T-helper 9 cell (primary cell): ENCODE results near the gene PPP1R3C.

Experiments
- DNase-seq: peaks from one replicate; pipeline ENCODE4 v3.0.0-alpha.2; 2020

The PPP1R3C gene

GRCh38 chr10:91597197-91597881 is 35.5 kb downstream of the PPP1R3C start:
- no peak for DNase-seq

- no peak for DNase-seq
Measured at GRCh38 chr10:91596825-91597196, 36.1 kb downstream of the PPP1R3C start.

- no peak for DNase-seq
Measured at GRCh38 chr10:91593834-91594233, 39.0 kb downstream of the PPP1R3C start.

- no peak for DNase-seq
Measured at GRCh38 chr10:91593366-91593765, 39.5 kb downstream of the PPP1R3C start.

GRCh38 chr10:91592266-91592975 is 40.5 kb downstream of the PPP1R3C start:
- DNase-seq = no peak

- DNase-seq = no peak
Measured at GRCh38 chr10:91591797-91592174, 41.1 kb downstream of the PPP1R3C start.

- no peak for DNase-seq
Measured at GRCh38 chr10:91590904-91591796, 41.7 kb downstream of the PPP1R3C start.

- DNase-seq = no peak
Measured at GRCh38 chr10:91590142-91590903, 42.5 kb downstream of the PPP1R3C start.

- DNase-seq = no peak
Measured at GRCh38 chr10:91589658-91590035, 43.2 kb downstream of the PPP1R3C start.

- DNase-seq = no peak
Measured at GRCh38 chr10:91589015-91589657, 43.7 kb downstream of the PPP1R3C start.

GRCh38 chr10:91587710-91588638 is 44.9 kb downstream of the PPP1R3C start:
- no peak for DNase-seq

GRCh38 chr10:91582153-91582554 is 50.7 kb downstream of the PPP1R3C start:
- no peak for DNase-seq

GRCh38 chr10:91579329-91579985 is 53.4 kb downstream of the PPP1R3C start:
- DNase-seq = no peak
